DND-41 (cell line): ENCODE measurements around the gene HNRNPUL1.

Source experiments
- CTCF ChIP-seq: IDR thresholded peaks from 2 replicates; pipeline ENCODE4 v1.5.1; 2012; ENCODE audit warnings: borderline replicate concordance, low read length, moderate library complexity, mild to moderate bottlenecking; ENCODE audit not compliant: poor library complexity, severe bottlenecking; ENCODE audit errors: extremely low read depth
- EZH2 ChIP-seq: IDR thresholded peaks from 3 replicates; pipeline ENCODE4 v1.6.1; 2012; ENCODE audit warnings: borderline replicate concordance, low read depth, mild to moderate bottlenecking, moderate library complexity, low read length, inconsistent platforms; ENCODE audit not compliant: severe bottlenecking

GRCh38 chr19:41322451-41322850 lies 58.3 kb downstream of the HNRNPUL1 start:
- TF ChIP-seq CTCF, result no peak
- TF ChIP-seq EZH2, result no peak
